Cardiac muscle cell (in vitro differentiated cells and primary cell): ENCODE results near the gene RHOJ. TPM values are rescaled to one million over a fixed set of nuclear protein-coding genes. Genes with fewer than 3 reads are reported as not detected.

Experiments used
- DNase-seq, 2 donors: peaks; one replicate each; pipeline versions ENCODE4 v3.0.0 to v3.0.0-alpha.2; 2010 to 2017; ENCODE audit warnings: low read depth in 1 of 2, low spot score in 1 of 2
- H3K27ac ChIP-seq: fragments of 200-600 bp; sonication (generic); 2 replicates; pipeline ENCODE4 v1.5.1; 2016
- H3K27me3 ChIP-seq: fragments of 200-600 bp; sonication (generic); 2 replicates; pipeline ENCODE4 v1.6.0; 2016; ENCODE audit warnings: control low read depth
- H3K36me3 ChIP-seq: fragments of 200-600 bp; sonication (generic); 2 replicates; pipeline ENCODE4 v1.5.1; 2016; ENCODE audit warnings: control low read depth
- H3K4me1 ChIP-seq: fragments of 200-600 bp; sonication (generic); 2 replicates; pipeline ENCODE4 v1.8.1; 2017; ENCODE audit warnings: low read depth, mild to moderate bottlenecking, mixed run types
- H3K4me3 ChIP-seq: fragments of 200-600 bp; sonication (generic); 2 replicates; pipeline ENCODE4 v1.5.1; 2016; ENCODE audit warnings: mild to moderate bottlenecking
- H3K9me3 ChIP-seq: fragments of 200-600 bp; sonication (generic); 2 replicates; pipeline ENCODE4 v1.5.1; 2017; ENCODE audit warnings: low read depth, mild to moderate bottlenecking, control low read depth
- polyA plus RNA-seq: library from polyadenylated mRNA; unstranded; fragments of >200 nt; fragmentation: Nextera tagmentation; extraction: Ambion mirVana; gene quantifications from 2 replicates; pipeline ENCODE4 v1.2.1, GENCODE V29; 2016
- total RNA-seq: library from RNA; depleted of rRNA; stranded (reverse); fragments of >200 nt; gene quantifications from 2 replicates; pipeline ENCODE4 v1.2.3, GENCODE V29; 2016
- TF ChIP-seq, protein P1 (sequence below): IDR thresholded peaks from 2 replicates; pipeline ENCODE4 v1.5.1; 2012; ENCODE audit warnings: low read depth, mild to moderate bottlenecking, low read length

RHOJ gene
- total and polyA plus RNA-seq, 2 experiments from 2014 or later: 0.18 TPM; not detected in 1

DNA sequence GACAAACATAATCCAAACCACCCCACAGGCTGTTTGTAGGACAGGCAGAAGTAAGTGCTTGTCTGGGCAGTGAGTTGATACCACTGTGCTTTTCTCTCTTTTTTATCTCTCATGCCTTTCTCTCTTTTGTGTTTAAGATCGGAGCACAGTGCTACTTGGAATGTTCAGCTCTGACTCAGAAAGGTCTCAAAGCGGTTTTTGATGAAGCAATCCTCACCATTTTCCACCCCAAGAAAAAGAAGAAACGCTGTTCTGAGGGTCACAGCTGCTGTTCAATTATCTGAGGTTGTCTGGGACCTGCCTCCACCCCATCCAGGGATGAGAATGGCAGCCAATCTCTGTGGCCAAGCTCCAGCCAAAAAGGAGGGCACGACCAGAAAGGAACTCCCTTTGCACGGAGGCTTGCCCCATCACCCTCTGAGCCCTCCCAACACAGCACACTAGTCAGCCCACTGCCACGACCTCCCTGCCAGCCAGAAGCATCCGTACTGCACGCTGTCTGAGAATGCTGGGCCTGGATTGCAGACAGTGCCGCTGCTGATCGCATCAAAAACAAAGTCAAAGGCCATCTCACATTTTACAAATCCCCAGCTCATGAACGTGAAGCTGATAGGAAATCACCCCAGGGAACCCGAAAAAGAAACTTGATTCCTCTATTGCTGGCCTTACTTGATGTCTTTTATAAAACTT lies 86.6 kb downstream of the RHOJ start:
- no peaks in the 10 kb centered on the region for H3K36me3 ChIP-seq
- TF ChIP-seq, protein P1, sequence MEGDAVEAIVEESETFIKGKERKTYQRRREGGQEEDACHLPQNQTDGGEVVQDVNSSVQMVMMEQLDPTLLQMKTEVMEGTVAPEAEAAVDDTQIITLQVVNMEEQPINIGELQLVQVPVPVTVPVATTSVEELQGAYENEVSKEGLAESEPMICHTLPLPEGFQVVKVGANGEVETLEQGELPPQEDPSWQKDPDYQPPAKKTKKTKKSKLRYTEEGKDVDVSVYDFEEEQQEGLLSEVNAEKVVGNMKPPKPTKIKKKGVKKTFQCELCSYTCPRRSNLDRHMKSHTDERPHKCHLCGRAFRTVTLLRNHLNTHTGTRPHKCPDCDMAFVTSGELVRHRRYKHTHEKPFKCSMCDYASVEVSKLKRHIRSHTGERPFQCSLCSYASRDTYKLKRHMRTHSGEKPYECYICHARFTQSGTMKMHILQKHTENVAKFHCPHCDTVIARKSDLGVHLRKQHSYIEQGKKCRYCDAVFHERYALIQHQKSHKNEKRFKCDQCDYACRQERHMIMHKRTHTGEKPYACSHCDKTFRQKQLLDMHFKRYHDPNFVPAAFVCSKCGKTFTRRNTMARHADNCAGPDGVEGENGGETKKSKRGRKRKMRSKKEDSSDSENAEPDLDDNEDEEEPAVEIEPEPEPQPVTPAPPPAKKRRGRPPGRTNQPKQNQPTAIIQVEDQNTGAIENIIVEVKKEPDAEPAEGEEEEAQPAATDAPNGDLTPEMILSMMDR: no peak
- no peak overlapping the region for H3K4me3 ChIP-seq
- peaks cover 6% of the 10 kb centered on the region for H3K4me1 ChIP-seq
- H3K9me3 ChIP-seq: no peaks in the 10 kb centered on the region
- peak in 1 of 2 donors; percentile 79 for DNase-seq
- H3K27ac ChIP-seq: no peak overlapping the region
- no peaks in the 10 kb centered on the region for H3K27me3 ChIP-seq

DNA sequence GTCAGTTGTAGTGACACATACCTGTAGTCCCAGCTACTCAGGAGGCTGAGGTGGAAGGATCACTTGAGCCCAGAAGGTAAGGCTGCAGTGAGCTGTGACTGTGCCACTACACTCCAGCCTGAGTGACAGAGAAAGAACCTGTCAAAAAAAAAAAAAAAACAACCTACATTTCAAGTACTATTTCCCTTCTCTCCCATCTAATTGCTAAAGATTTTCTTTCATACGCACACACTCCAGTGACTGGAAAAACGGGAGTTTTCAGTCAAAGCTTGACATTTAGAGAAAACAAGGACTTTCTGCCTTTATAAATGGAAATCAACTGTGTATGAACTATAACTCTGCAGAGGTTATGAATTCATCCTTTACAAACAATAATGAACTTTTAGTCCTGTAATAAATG lies 88.6 kb downstream of the RHOJ start:
- Histone ChIP-seq H3K4me3 (no peak overlapping the region), H3K36me3 (no peaks in the 10 kb centered on the region), H3K27me3 (no peaks in the 10 kb centered on the region), H3K9me3 (no peaks in the 10 kb centered on the region), H3K4me1 (peaks cover 6% of the 10 kb centered on the region), H3K27ac (no peak overlapping the region)
- no peak for DNase-seq
- TF ChIP-seq, protein P1: no peak

DNA sequence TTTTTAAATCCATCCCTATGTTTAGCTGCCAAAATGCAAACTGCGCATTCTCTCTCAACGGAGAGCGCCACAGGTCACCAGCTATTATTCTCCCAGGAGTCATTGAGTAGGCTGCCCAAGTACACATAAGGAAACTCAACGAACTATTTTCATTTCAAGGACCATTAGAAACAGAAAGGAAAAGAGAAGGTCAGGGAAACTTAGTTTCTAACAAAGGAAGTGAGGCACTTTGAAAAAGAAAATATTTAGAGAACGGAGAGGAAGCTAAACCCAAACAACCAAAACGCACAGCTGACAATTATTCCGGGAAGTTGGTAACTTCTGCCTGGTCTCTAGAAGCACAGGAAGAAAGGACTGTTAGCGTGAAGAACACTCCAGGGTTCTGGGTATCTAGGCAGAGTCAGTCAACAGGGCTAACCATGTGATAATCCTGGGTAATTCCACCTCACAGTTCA lies 91.0 kb downstream of the RHOJ start:
- Histone ChIP-seq H3K36me3 (no peaks in the 10 kb centered on the region), H3K4me3 (no peak overlapping the region), H3K9me3 (no peaks in the 10 kb centered on the region), H3K27me3 (no peaks in the 10 kb centered on the region), H3K27ac (no peak overlapping the region), H3K4me1 (peaks cover 6% of the 10 kb centered on the region)
- DNase-seq: no peak
- TF ChIP-seq, protein P1: no peak

DNA sequence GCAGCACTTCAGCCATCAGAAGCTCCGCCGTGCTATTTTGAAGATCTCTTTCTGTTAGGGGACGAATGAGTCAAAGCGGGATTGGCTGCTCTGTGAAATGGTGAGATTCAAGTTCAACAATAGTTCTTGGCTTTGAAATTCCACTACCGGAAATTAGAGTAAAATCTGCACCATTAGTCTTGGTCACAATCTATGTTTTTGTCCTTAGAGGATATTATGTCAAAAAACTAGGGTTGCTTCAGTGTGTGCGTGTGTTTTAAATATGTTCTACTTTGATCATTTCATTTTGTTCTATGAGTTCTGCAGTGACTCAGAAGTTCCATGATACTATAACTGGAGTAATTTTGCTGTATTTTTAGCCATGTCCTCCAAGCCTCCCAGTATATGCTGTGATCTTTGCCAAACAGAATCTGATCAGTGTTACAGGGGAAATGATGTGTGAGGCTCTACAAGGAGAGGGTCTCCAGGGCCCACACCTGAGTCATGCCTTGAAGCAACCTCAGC lies 91.9 kb downstream of the RHOJ start:
- TF ChIP-seq, protein P1: no peak
- no peaks in the 10 kb centered on the region for H3K4me1 ChIP-seq
- H3K27me3 ChIP-seq: no peaks in the 10 kb centered on the region
- H3K36me3 ChIP-seq: no peaks in the 10 kb centered on the region
- no peaks in the 10 kb centered on the region for H3K9me3 ChIP-seq
- H3K27ac ChIP-seq: no peak overlapping the region
- no peak for DNase-seq
- no peak overlapping the region for H3K4me3 ChIP-seq

DNA sequence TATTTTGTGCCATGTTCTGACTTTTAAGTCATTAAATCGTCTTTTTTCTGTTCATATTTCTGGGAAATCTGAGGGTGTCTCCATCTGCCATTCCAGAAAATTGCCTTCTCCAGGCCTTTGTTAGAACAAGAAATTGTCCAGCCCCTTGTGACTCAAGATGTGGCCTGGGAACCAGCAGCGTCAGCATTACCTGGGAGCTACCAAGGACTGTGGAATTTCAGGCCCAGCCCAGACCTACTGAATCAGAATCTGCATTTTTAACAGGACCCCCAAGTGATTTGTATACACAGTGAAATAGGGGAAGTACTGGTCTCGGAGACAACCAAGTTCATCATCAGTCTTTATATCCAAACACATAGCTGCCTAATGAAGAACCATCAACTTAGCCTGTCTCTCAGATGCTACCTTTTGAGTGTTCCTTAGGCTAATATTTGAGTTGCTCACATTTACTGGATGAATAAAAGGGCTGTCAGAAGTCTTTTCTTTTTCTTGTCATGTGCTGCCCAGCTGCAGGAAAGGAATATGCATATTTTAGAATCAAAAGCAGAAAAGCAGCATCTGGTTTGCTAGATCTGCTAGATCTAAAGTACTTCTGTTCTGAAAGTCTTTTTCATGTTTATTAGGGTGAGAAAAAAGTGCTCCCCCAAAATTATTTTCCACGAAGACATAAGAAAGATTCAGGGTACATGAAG lies 93.3 kb downstream of the RHOJ start:
- Histone ChIP-seq H3K36me3 (no peaks in the 10 kb centered on the region), H3K9me3 (no peaks in the 10 kb centered on the region), H3K4me1 (no peaks in the 10 kb centered on the region), H3K27me3 (no peaks in the 10 kb centered on the region), H3K27ac (no peak overlapping the region), H3K4me3 (no peak overlapping the region)
- TF ChIP-seq, protein P1: no peak
- no peak for DNase-seq
